ENCODE results near the gene ZNF275.

DNA sequence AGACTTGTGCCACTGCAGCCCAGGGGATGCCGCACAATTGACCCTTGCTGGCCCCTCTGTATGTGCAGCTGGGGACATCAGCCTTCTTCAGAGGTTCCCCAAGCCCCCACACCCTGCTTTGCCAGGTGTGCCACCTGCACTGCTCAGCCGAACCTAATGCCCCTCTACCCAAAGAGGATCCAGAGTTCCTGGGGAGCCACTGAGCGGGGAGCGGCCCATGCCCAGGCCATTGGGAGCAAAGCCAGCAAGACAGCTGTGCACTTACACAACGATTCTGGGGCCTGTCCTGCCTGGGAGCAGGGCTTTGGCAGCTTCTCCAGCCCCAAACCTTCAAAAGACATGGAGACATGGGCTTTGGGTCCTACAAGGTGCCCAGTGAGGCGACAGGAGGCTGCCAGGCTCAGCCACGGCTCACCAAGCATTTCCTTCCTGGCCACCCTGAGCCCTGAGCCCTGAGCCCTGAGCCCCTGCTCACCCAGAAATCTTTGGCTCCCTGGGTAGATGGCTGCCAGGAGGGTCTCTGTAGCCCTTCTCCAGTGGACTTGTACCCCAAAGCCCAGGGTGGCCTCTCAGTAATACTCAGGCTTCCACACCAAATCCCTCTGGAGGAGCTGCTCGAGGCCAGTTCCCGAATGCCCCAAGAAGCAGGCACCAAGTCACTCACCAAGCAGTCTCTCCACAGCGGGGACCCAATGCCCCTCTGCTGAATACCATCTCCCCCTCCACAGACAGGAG lies 54.2 kb downstream of the ZNF275 start:
- TF ChIP-seq, protein P1, sequence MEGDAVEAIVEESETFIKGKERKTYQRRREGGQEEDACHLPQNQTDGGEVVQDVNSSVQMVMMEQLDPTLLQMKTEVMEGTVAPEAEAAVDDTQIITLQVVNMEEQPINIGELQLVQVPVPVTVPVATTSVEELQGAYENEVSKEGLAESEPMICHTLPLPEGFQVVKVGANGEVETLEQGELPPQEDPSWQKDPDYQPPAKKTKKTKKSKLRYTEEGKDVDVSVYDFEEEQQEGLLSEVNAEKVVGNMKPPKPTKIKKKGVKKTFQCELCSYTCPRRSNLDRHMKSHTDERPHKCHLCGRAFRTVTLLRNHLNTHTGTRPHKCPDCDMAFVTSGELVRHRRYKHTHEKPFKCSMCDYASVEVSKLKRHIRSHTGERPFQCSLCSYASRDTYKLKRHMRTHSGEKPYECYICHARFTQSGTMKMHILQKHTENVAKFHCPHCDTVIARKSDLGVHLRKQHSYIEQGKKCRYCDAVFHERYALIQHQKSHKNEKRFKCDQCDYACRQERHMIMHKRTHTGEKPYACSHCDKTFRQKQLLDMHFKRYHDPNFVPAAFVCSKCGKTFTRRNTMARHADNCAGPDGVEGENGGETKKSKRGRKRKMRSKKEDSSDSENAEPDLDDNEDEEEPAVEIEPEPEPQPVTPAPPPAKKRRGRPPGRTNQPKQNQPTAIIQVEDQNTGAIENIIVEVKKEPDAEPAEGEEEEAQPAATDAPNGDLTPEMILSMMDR (IDR thresholded peaks at IDR 0.05) = no peak
- TF ChIP-seq POLR2AphosphoS5 (IDR thresholded peaks at IDR 0.05) = no peak
- TF ChIP-seq POLR2A (IDR thresholded peaks at IDR 0.05) = no peak
